MCF 10A (cell line): ENCODE results near the gene CCDC74A. TPM values are rescaled to one million over a fixed set of nuclear protein-coding genes. Genes with fewer than 3 reads are reported as not detected.
"Not testable (repeated sequence)": the region's sequence is repeated elsewhere in the genome, so short reads cannot be mapped to it uniquely, and the experiment has no call there.

Experiments
- BruUV-seq: library from RNA; stranded (reverse); fragments of 400-500 nt; replicated peaks from 2 replicates; lab custom pipeline; 2021; lab: Mats Ljungman, UMichigan
- CTCF ChIA-PET: fragments of 300-600 bp; sonication (Branson Sonifier 250); formaldehyde crosslinking; extraction: SDS; loops from one replicate; lab custom pipeline; 2021; ENCODE audit warnings: antibody characterized with exemption, inconsistent platforms; lab: Yijun Ruan, JAX
- POLR2A ChIA-PET: fragments of 300-600, 350-650 bp; sonication (Branson Sonifier 250); formaldehyde crosslinking; extraction: SDS; loops from one replicate; lab custom pipeline; 2020; ENCODE audit warnings: antibody characterized with exemption, inconsistent platforms; lab: Yijun Ruan, JAX
- DNase-seq: peaks from one replicate; pipeline ENCODE4 v3.0.0-alpha.2; 2018; ENCODE audit not compliant: unreplicated experiment
- H3K27ac Mint-ChIP-seq: one replicate; pipeline ENCODE4 v1.8.0; 2022; ENCODE audit warnings: mild to moderate bottlenecking, low read depth, mixed read lengths; ENCODE audit not compliant: unreplicated experiment
- H3K27me3 Mint-ChIP-seq: one replicate; pipeline ENCODE4 v1.8.0; 2022; ENCODE audit warnings: mixed read lengths; ENCODE audit not compliant: insufficient read depth, unreplicated experiment
- H3K36me3 Mint-ChIP-seq: one replicate; pipeline ENCODE4 v1.8.0; 2022; ENCODE audit warnings: mild to moderate bottlenecking, moderate library complexity, mixed read lengths; ENCODE audit not compliant: insufficient read depth, unreplicated experiment
- H3K4me1 Mint-ChIP-seq: one replicate; pipeline ENCODE4 v1.8.0; 2022; ENCODE audit warnings: mixed read lengths; ENCODE audit not compliant: insufficient read depth, unreplicated experiment
- H3K4me3 Mint-ChIP-seq: one replicate; pipeline ENCODE4 v1.8.0; 2022; ENCODE audit warnings: mild to moderate bottlenecking, moderate library complexity, mixed read lengths; ENCODE audit not compliant: unreplicated experiment
- H3K9me3 Mint-ChIP-seq: one replicate; pipeline ENCODE4 v1.8.0; 2022; ENCODE audit warnings: mixed read lengths; ENCODE audit not compliant: unreplicated experiment
- CTCF ChIP-seq: fragments of 200-600 bp; IDR thresholded peaks from one replicate; pipeline ENCODE4 v1.8.0; 2022; ENCODE audit warnings: antibody characterized with exemption, mild to moderate bottlenecking; ENCODE audit not compliant: unreplicated experiment
- intact Hi-C: fragments of 100-400 bp; cut with micrococcal nuclease; formaldehyde crosslinking; loops from 2 replicates; pipeline ENCODE4 v1.14.1; 2022
- total RNA-seq: library from RNA; stranded (reverse); gene quantifications from 2 replicates; pipeline ENCODE4 v1.2.3, GENCODE V29; 2022

Gene CCDC74A
- total RNA-seq, 1 experiment from 2014 or later = 1.1 TPM

GRCh38 chr2:131567891-131568290 is 40.2 kb downstream of the CCDC74A start:
- no TSS peak for BruUV-seq
- POLR2A ChIA-PET = no interaction called here
- CTCF ChIA-PET = no interaction called here
- H3K27me3 Mint-ChIP-seq = peaks cover 70% of the 10 kb centered on the region
- no peak overlapping the region for H3K4me3 Mint-ChIP-seq
- TF ChIP-seq CTCF = no peak
- H3K4me1 Mint-ChIP-seq = no peaks in the 10 kb centered on the region
- no peak for DNase-seq
- H3K27ac Mint-ChIP-seq = no peak overlapping the region
- intact Hi-C loops = no loop called here
- H3K36me3 Mint-ChIP-seq = no peaks in the 10 kb centered on the region
- H3K9me3 Mint-ChIP-seq = no peaks in the 10 kb centered on the region

DNA sequence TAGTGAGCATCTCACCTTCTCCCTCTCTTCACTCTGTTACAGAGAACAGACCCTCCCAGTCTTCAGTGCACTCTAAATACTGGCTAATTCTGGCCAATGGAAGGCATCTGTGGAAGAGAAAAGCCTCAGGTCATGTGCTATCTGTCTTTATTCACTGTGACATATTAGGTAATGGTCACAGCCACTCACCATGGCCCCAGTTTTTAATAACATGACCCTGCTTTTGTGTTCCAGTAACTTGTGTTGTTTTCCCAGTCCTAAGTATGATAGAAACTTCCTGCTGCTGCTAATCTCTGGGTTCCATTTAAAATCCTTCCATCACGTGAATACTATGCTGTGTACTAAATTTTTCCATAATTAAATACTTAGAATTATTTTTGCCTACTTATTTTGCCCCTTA is 40.7 kb downstream of the CCDC74A start:
- H3K4me3 Mint-ChIP-seq, BruUV-seq, CTCF ChIA-PET, H3K36me3 Mint-ChIP-seq, H3K4me1 Mint-ChIP-seq, intact Hi-C loops, H3K9me3 Mint-ChIP-seq, H3K27ac Mint-ChIP-seq, POLR2A ChIA-PET, DNase-seq: not testable (repeated sequence)
- peaks cover 70% of the 10 kb centered on the region for H3K27me3 Mint-ChIP-seq

DNA sequence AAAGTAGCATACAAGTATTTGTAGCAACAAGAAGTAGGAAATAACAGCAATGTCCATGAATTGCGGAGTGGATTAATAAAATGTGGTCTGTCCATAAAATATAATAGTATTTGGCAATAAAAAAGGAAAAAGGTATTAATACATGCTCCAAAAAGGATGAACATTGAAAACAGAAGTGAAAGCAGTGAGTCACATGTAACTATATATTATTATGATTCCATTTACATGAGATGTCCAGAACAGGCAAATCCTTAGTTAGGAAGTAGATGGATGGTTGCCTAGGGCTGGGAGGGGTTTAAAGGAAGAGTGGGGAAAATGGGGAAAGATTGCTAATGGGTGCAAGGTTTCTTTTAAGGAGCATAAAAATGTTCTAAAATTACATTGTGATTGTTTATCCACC is 44.5 kb downstream of the CCDC74A start:
- Mint-ChIP-seq H3K4me1 (no peaks in the 10 kb centered on the region), H3K36me3 (no peaks in the 10 kb centered on the region), H3K27ac (no peak overlapping the region), H3K9me3 (no peaks in the 10 kb centered on the region), H3K4me3 (no peak overlapping the region), H3K27me3 (peaks cover 70% of the 10 kb centered on the region)
- no TSS peak for BruUV-seq
- intact Hi-C loops = no loop called here
- ChIA-PET POLR2A (no interaction called here), CTCF (no interaction called here)
- DNase-seq = no peak
- no peak for TF ChIP-seq CTCF

- DNase-seq = no peak
- POLR2A ChIA-PET = no interaction called here
- H3K27ac Mint-ChIP-seq = no peak overlapping the region
- H3K27me3 Mint-ChIP-seq = peaks cover 100% of the 10 kb centered on the region
- BruUV-seq = no TSS peak
- no peaks in the 10 kb centered on the region for H3K4me1 Mint-ChIP-seq
- intact Hi-C loops = no loop called here
- TF ChIP-seq CTCF = no peak
- H3K4me3 Mint-ChIP-seq = no peak overlapping the region
- CTCF ChIA-PET = no interaction called here
- H3K9me3 Mint-ChIP-seq = no peaks in the 10 kb centered on the region
- no peaks in the 10 kb centered on the region for H3K36me3 Mint-ChIP-seq
Observed at GRCh38 chr2:131577812-131578211, 50.1 kb downstream of the CCDC74A start.

GRCh38 chr2:131580187-131580586 is 52.5 kb downstream of the CCDC74A start:
- CTCF ChIA-PET = interaction anchor here (1.0 kb wide), 1 partner anchor 87 kb away, joined by 3 read pairs; no protein-coding TSS in a partner anchor
- no peaks in the 10 kb centered on the region for H3K9me3 Mint-ChIP-seq
- no peak for TF ChIP-seq CTCF
- H3K4me1 Mint-ChIP-seq = no peaks in the 10 kb centered on the region
- no TSS peak for BruUV-seq
- POLR2A ChIA-PET = no interaction called here
- peaks cover 100% of the 10 kb centered on the region for H3K27me3 Mint-ChIP-seq
- DNase-seq = no peak
- no peak overlapping the region for H3K4me3 Mint-ChIP-seq
- intact Hi-C loops = no loop called here
- no peak overlapping the region for H3K27ac Mint-ChIP-seq
- no peaks in the 10 kb centered on the region for H3K36me3 Mint-ChIP-seq
